ENCODE data around the gene LDHB.
"Not testable (repeated sequence)": the region's sequence is repeated elsewhere in the genome, so short reads cannot be mapped to it uniquely, and the experiment has no call there.

LDHB gene

DNA sequence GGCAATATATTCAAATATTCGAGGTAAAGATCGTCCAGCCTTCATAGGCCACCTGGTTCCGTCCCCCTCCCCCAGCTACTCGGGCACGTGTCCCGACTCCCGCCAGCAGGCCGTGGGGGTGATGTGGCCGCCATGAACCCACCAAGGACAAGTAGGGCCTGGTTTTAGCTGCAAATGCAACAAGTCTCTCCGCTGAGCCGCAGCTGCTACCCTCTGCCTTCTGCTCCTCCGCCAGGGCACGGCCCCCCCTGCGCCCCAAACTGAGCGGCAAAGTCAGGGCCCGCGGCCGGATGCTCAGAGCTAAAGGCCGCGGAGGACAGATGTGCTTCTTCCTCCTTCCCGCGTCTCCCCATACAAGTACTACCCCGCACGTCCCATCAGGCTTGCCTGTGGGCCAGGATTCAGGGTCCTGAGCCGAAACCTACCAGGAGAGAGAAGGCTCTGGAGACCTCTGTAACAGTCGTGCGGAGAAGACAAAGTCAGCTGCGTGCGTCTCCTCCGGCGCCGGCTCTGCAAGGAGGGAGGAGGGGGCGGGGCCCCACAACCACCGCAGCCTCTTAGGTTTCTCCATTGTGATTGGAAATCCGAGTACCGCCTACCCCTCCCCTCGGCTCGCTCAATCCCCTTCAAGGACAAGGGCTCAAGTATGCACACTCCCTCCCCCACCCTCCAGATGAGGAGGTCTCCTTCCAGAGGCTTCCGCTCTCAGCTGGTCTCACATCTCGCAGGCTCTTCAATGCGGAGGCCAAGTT lies at the start of gene LDHB:
Gene LDHB (minus strand): TSS at position 517 of the 752 bp plus-strand sequence. CDS start 3,171 bp downstream, outside the sequence.
- peak; percentile 91 for DNase-seq

DNA sequence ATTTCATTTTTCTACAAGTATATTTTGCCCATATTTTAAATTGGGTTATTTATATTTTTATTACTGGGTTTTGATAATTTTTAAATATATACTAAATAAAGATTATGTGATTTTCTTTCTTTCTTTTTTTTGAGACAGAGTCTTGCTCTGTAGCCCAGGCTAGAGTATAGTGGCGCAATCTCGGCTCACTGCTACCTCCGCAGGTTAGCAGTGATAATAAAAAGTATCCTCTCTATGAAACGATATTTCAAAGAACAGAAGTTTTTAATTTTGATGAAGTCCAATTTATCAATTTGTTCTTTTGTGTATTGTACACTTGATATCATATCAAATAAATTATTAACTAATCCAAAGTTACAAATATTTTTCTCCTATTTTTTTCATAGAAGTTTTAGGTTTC lies 47.2 kb upstream of the LDHB start:
- no peak for DNase-seq

DNA sequence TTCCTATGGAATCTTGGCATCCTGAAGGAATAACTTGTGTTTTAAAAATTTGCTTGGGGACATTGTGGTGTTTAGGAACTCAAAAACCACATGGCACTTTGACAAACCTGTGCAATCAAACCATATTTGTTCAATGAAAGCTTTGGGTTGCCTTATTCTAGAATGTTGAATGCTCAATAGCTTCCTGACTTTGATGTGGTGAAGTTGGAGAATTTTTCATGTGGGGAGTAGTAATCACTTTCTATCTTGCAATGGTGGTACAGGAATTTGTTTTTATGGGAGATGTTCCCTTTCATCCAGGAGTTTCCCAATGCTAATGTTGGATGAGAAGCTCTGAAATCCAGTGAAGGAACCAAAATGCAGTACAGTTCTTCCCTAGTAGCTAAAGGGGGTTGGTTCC lies 42.2 kb upstream of the LDHB start:
- no peak for DNase-seq

- DNase-seq: no peak
Observed at GRCh38 chr12:21697904-21698630, 40.4 kb upstream of the LDHB start.

- DNase-seq: no peak
Observed at GRCh38 chr12:21696625-21697024, 39.0 kb upstream of the LDHB start.

- no peak for DNase-seq
Observed at GRCh38 chr12:21695986-21696385, 38.3 kb upstream of the LDHB start.

DNA sequence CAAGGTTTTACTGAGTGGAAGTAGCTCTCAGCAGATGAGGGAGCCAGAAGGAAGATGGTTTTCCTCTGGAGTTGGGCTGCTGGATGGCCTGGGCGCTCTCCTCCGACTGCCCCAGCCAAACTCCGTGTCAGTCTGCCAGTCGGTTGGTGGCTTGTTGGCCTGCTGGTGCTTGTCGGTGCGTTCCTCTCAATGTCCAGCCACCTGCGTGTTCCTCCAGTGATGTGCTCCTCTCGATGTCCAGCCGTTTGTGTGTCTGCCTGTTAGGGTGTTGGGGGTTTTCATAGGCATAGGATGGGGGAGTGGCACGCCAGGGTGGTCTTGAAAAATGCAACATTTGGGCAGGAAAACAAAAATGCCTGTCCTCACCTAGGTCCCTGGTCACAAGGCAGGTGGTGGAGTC lies 37.0 kb upstream of the LDHB start:
- DNase-seq: no peak

GRCh38 chr12:21691515-21691914 lies 33.9 kb upstream of the LDHB start:
- DNase-seq: no peak

- DNase-seq: no peak
Observed at GRCh38 chr12:21690704-21691368, 33.2 kb upstream of the LDHB start.

- no peak for DNase-seq
Observed at GRCh38 chr12:21683115-21683514, 25.5 kb upstream of the LDHB start.

GRCh38 chr12:21678959-21679358 lies 21.3 kb upstream of the LDHB start:
- no peak for DNase-seq

- peak; percentile 14 for DNase-seq
Observed at GRCh38 chr12:21677622-21678277, 20.1 kb upstream of the LDHB start.

DNA sequence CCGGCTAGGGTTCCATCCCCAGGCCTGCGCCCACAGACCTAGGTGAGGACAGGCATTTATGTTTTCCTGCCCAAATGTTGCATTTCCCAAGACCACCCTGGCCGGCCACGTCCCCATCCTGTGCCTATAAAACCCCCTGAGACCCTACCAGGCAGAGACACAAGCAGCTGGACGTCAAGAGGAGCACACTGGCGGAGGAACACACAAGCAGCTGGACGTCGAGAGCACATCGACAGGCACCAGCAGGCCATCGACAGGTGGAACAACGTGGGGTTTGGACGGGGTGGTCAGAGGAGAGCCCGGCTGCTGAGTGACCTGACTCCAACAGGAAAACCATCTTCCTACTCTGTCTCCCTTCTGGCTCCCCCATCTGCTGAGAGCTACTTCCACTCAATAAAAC lies 19.6 kb upstream of the LDHB start:
- DNase-seq: no peak

DNA sequence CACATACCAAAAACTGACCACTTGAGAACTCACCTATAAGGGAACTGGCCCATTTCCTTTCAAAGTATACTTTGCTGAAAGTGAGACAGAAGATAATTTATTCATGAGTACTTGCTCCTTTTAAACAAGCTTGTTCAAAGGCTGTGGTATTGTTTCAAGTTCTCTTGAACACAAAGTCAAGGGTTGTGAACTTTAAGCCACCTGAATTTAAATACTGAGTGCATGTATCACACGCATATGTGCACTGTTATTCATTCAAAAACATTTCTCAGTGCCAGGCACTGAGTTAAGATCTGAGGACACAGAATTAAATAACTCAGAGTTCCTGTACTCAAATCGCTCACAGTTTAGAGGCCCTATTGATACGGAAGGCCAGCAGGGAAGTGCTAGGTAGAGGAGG lies 19.1 kb upstream of the LDHB start:
- no peak for DNase-seq

GRCh38 chr12:21675641-21676040 lies 18.0 kb upstream of the LDHB start:
- no peak for DNase-seq

GRCh38 chr12:21675096-21675495 lies 17.5 kb upstream of the LDHB start:
- DNase-seq: no peak

DNA sequence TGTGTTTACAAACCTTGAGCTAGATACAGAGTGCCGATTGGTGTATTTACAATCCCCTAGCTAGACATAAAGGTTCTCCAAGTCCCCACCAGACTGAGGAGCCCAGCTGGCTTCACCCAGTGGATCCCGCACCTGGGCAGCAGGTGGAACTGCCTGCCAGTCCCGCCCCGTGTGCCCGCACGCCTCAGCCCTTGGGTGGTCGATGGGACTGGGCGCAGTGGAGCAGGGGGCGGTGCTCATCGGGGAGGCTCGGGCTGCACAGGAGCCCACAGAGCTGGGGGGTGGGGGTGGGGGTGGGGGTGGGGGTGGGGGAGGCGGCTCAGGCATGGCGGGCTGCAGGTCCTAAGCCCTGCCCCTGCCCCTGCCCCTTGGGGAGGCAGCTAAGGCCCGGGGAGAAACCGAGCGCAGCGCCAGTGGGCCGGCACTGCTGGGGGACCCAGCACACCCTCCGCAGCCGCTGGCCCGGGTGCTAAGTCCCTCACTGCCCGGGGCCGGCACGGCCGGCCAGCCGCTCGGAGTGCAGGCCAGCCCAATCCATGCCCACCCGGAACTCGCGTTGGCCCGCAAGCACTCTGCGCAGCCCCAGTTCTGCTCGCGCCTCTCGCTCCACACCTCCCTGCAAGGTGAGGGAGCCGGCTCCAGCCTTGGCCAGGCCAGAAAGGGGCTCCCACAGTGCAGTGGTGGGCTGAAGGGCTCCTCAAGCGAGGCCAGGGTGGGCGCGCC lies 16.3 kb upstream of the LDHB start:
- DNase-seq: not testable (repeated sequence)

- DNase-seq: no peak
Observed at GRCh38 chr12:21672146-21672545, 14.5 kb upstream of the LDHB start.

- no peak for DNase-seq
Observed at GRCh38 chr12:21666722-21667121, 9.1 kb upstream of the LDHB start.

- DNase-seq: no peak
Observed at GRCh38 chr12:21665816-21666215, 8.2 kb upstream of the LDHB start.

DNA sequence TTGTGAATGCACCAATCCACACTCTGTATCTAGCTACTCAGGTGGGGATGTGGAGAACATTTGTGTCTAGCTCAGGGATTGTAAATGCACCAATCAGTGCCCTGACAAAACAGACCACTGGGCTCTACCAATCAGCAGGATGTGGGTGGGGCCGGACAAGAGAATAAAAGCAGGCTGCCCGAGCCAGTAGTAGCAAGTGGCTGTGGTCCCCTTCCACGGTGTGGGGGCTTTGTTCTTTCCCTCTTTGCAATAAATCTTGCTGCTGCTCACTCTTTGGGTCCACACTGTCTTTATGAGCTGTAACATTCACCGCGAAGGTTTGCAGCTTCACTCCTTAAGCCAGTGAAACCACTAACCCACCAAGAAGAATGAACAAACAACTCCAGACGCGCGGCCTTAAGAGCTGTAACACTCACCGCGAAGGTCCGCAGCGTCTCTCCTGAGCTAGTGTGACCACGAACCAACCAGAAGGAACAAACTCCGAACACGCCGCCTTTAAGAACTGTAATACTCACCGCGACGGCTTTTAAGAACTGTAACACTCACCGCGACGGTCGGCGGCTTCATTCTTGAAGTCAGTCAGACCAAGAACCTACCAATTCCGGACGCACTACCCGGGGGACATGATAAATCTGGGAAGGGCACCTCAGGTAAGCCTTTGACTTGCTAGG lies 4.6 kb upstream of the LDHB start:
- no peak for DNase-seq
